HG03565 (cell line): ENCODE data around the gene ING1.
"Not testable (repeated sequence)": the region's sequence is repeated elsewhere in the genome, so short reads cannot be mapped to it uniquely, and the experiment has no call there.

Source experiments
- ATAC-seq: cut with Tn5 transposase; IDR thresholded peaks from one replicate; pipeline ENCODE4 v1.9.1; 2021; ENCODE audit warnings: mild to moderate bottlenecking, moderate library complexity; ENCODE audit not compliant: unreplicated experiment

ING1 gene

GRCh38 chr13:110690516-110690915 lies 23.0 kb upstream of the ING1 start:
- no peak for ATAC-seq

GRCh38 chr13:110695774-110696173 lies 17.7 kb upstream of the ING1 start:
- ATAC-seq, result not testable (repeated sequence)

- ATAC-seq, result no peak
Observed at GRCh38 chr13:110696776-110697175, 16.7 kb upstream of the ING1 start.

GRCh38 chr13:110697842-110698241 lies 15.7 kb upstream of the ING1 start:
- ATAC-seq, result no peak

- ATAC-seq, result peak; percentile 57
Observed at GRCh38 chr13:110698689-110699088, 14.8 kb upstream of the ING1 start.

GRCh38 chr13:110699148-110700145 lies 14.1 kb upstream of the ING1 start:
- no peak for ATAC-seq

GRCh38 chr13:110700186-110700585 lies 13.3 kb upstream of the ING1 start:
- no peak for ATAC-seq

- ATAC-seq, result no peak
Observed at GRCh38 chr13:110700641-110701040, 12.9 kb upstream of the ING1 start.

DNA sequence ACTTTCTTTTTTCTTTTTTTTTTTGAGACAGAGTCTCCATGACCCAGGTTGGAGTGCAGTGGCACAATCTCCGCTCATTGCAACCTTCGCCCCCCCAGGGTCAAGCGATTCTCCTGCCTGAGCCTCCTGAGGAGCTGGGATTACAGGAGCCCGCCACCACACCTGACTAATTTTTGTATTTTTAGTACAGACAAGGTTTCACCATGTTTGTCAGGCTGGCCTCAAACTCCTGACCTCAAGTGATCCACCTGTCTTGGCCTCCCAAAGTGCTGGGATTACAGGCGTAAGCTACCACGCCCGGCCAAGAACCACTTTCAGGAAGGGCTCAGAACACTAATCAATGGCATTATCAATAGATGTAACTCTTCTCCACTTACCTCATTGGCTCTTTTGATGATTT lies 12.4 kb upstream of the ING1 start:
- ATAC-seq, result not testable (repeated sequence)

DNA sequence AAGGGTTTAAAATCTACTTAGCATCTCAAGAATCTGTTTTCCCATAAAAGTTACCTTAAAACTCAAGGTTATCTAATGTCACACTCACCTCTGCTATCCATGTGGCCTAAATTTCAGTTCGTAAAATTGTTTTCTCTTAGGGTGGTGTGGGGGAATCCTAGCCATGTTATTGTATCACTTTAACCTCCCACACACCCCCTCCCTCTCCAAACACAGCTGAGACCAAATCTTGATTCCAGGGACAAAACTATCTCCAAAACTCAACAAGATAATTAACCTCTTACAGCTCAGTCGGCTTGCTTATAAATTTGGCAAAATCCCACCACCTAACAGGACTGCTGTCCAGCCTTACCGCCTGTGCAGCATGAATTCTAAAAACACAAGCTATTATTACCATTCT lies 11.4 kb upstream of the ING1 start:
- no peak for ATAC-seq

- no peak for ATAC-seq
Observed at GRCh38 chr13:110702591-110703526, 10.6 kb upstream of the ING1 start.

GRCh38 chr13:110705356-110705825 lies 8.1 kb upstream of the ING1 start:
- ATAC-seq, result no peak

DNA sequence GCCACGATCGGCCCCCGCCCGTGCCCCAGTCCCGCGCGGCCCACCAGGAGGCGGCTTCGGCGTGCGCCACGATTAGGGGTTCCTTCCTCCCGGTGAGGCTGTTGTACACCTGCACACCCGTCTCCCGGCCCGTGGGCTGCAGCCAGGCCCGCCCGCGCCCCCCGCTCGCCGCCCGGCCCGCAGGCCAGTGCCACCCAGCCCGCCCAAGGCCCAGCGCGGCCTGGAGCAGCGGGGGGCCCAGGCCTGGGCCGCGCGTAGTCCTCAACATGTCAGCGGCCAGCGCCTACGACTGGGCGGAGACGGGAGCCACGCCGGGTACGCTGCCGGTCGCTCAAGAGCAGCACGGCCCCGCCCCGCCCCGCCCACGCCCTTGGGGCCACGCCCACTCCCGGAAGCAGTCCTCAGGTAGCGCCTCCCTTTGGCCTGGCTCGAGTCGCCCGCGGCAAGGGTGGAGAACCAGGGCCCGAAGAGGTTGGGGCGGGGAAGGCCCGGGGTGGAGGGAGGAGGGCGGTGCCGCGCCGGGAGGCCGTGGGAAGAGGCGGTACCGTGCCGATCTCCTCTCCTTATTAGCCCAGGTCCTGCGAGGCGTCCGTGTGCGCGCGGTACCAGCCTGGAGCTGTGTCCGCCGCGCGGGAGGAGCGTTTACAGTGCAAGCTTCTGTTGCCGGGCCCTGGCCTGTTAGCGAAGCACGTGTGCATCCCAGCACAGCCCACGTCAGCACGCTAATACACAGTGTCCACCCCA lies 7.5 kb upstream of the ING1 start, which contains the start of gene CARS2:
Gene CARS2 (minus strand): TSS at position 291 of the 744 bp plus-strand sequence. CDS start 23 bp downstream, at position 268.
- ATAC-seq, result peak; percentile 80

DNA sequence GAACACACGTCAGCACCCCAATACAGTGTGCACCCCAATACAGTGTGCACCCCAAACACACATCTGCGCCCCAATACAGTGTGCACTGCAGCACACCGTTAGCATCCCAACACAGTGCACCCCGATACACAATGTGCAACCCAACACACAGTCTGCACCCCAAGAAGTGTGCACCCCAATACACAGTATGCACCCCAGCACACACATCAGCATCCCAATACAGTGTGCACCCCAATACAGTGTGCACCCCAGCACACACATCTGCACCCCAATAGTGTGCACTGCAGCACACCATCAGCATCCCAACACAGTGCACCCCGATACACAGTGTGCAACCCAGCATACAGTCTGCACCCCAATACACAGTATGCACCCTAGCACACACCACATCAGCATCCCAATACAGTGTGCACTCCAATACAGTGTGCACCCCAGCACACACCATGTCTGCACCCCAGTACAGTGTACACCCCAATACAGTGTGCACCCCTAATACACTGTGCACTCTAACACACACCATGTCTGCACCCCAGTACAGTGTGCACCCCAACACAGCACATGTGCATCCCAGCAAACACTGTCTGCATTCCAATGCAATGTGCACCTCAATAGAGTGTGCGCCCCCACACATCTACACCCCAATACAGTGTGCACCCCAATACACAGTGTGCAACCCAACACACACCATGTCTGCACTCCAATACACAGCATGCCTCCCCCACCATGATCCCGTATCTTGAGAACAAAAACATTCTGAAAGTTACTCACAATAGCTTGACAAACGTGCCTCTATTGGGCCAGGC lies 6.7 kb upstream of the ING1 start:
- ATAC-seq, result peak; percentile 2

DNA sequence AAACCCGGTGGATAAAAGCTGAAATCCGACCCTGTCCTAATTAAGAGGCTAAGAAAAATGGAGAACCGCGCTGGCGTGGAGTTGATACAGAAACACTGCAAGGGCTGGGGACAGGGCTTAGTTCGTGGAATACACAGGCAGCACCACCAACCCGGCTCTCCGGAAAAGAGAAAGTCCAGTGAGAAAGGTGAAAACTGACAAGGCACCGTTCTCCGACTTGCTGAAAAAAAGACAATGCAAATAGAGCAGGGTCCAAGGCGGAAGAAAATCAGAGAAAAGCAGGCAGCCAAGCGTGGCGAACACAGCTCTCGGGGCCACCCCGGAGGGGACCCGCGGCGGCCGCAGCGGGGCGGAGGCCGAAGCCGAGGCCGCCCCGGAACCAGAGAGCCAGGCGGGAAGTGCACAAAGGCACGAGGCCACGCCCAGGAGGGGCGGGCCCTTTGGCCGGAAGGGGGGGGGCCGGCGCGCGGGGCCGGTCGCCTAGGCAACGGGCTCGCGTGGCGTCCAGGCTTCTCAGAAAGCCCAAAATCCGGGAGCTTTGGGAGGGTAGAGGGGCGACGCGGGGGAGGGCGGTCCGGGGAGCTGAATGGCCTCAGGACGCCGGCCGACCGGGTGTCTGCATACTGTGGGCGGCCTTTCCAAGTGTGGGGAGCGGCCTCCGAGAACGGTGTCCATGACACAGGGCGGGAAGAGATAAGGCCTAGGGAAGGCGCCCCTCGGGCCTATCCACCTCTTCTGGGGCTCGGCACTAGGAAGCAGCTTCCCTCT lies 1.2 kb upstream of the ING1 start:
- ATAC-seq, result peak; percentile 22

GRCh38 chr13:110712849-110713641 lies 455 bp upstream of the ING1 start:
- peak; percentile 39 for ATAC-seq

DNA sequence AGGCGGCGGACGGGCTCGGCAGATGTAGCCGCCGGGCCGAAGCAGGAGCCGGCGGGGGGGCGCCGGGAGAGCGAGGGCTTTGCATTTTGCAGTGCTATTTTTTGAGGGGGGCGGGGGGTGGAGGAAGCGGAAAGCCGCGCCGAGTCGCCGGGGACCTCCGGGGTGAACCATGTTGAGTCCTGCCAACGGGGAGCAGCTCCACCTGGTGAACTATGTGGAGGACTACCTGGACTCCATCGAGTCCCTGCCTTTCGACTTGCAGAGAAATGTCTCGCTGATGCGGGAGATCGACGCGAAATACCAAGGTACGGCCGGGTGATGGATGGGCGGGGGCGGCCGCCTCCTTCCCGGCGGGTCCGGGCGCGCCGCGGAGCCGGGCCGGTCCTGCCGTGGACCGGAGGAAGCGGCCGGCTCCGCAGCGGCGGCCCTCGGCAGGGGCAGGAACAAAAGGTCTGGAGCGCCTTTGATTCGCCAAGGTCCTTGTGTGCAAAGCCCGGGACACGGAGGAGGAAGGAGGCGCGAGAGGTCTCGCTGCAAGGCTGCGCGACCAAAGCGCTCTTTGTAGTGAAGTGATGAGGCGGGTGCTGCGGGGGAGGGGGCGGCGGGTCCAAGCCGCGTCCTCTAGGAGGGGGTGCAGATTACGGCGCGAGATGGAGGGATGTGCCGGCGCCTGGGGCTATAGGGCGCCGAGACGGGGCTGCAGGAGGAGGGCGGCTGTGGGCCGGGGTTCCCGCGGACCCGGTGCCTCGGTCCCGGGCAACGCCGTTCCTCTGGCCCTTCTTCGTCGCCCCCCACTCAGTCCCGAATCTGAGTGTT lies 689 bp downstream of the ING1 start:
- no peak for ATAC-seq
